ENCODE data around the gene MACROD2.

DNA sequence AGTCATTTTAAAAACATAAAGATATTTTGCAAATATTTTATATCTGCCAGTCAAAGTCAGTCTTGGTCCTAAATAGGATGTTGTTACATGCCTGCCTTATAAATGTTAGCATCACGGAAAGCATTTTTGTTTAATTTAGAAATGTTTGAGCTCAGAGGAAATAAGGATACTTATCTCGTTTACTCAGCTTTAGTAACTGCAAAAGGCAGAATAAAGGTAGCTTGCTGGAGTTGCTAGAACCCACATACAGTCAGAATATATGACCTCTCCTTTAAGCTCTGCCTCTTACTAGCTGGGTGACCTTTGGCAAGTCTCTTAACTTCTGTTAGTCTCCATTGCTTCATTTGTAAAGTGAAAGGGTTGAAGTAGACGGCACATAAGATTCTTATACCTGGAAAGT, 1710.7 kb downstream of the MACROD2 start:
- TF ChIP-seq CTCF (IDR thresholded peaks at IDR 0.05) (no peak), EP300 (IDR thresholded peaks at IDR 0.05; ENCODE audit: low read depth) (no peak), POLR2A (IDR thresholded peaks at IDR 0.05) (no peak), POLR2AphosphoS5 (IDR thresholded peaks at IDR 0.05) (no peak)
